Measurements from ENCODE around the gene OMG. TPM values are rescaled to one million over a fixed set of nuclear protein-coding genes. Genes with fewer than 3 reads are reported as not detected.
"Not testable (repeated sequence)": the region's sequence is repeated elsewhere in the genome, so short reads cannot be mapped to it uniquely, and the experiment has no call there.

Gene OMG
- total RNA-seq, 3 donors from 2014 or later = 0.51 to 1.5 TPM; not detected in 1

GRCh38 chr17:31291820-31292219, 5.2 kb downstream of the OMG start:
- intact Hi-C loops (cut with DNase I, micrococcal nuclease) = no loop called here
- Histone ChIP-seq H3K36me3 (ENCODE audit: low read depth) (no peaks in the 10 kb centered on the region), H3K4me1 (ENCODE audit: low read depth) (no peaks in the 10 kb centered on the region), H3K4me3 (no peak overlapping the region), H3K9me3 (no peaks in the 10 kb centered on the region)
- DNase-seq = no peak
- no peak for ATAC-seq
- TF ChIP-seq CTCF (IDR thresholded peaks at IDR 0.05) = no peak

- ATAC-seq = no peak
- Histone ChIP-seq H3K9me3 (no peaks in the 10 kb centered on the region), H3K4me3 (no peak overlapping the region), H3K4me1 (ENCODE audit: low read depth) (no peaks in the 10 kb centered on the region), H3K36me3 (ENCODE audit: low read depth) (no peaks in the 10 kb centered on the region)
- intact Hi-C loops (cut with DNase I, micrococcal nuclease) = no loop called here
- no peak for DNase-seq
- no peak for TF ChIP-seq CTCF (IDR thresholded peaks at IDR 0.05)
Measured at GRCh38 chr17:31289790-31290189, 7.2 kb downstream of the OMG start.

GRCh38 chr17:31287932-31288331, 9.1 kb downstream of the OMG start:
- intact Hi-C loops (cut with DNase I, micrococcal nuclease); H3K36me3 ChIP-seq (ENCODE audit: low read depth); ATAC-seq; H3K9me3 ChIP-seq; DNase-seq; H3K4me3 ChIP-seq; H3K4me1 ChIP-seq (ENCODE audit: low read depth): not testable (repeated sequence)

GRCh38 chr17:31286587-31286986, 10.5 kb downstream of the OMG start:
- no peaks in the 10 kb centered on the region for H3K9me3 ChIP-seq
- ATAC-seq (no peak), DNase-seq (no peak)
- TF ChIP-seq CTCF (IDR thresholded peaks at IDR 0.05) = no peak
- no peak overlapping the region for H3K4me3 ChIP-seq
- no peaks in the 10 kb centered on the region for H3K4me1 ChIP-seq (ENCODE audit: low read depth)
- H3K36me3 ChIP-seq (ENCODE audit: low read depth) = no peaks in the 10 kb centered on the region
- intact Hi-C loops (cut with DNase I, micrococcal nuclease) = no loop called here

GRCh38 chr17:31283841-31284240, 13.2 kb downstream of the OMG start:
- DNase-seq (no peak), ATAC-seq (no peak)
- no peaks in the 10 kb centered on the region for H3K36me3 ChIP-seq (ENCODE audit: low read depth)
- intact Hi-C loops (cut with DNase I, micrococcal nuclease) = no loop called here
- no peak overlapping the region for H3K4me3 ChIP-seq
- H3K4me1 ChIP-seq (ENCODE audit: low read depth) = no peaks in the 10 kb centered on the region
- no peak for TF ChIP-seq CTCF (IDR thresholded peaks at IDR 0.05)
- no peaks in the 10 kb centered on the region for H3K9me3 ChIP-seq

GRCh38 chr17:31281061-31281460, 16.0 kb downstream of the OMG start:
- Histone ChIP-seq H3K4me3 (no peak overlapping the region), H3K9me3 (no peaks in the 10 kb centered on the region), H3K36me3 (ENCODE audit: low read depth) (no peaks in the 10 kb centered on the region), H3K4me1 (ENCODE audit: low read depth) (no peaks in the 10 kb centered on the region)
- ATAC-seq (no peak), DNase-seq (no peak)
- no peak for TF ChIP-seq CTCF (IDR thresholded peaks at IDR 0.05)
- intact Hi-C loops (cut with DNase I, micrococcal nuclease) = no loop called here

Measured in mucosa of descending colon (tissue), 3 donors.